ENCODE measurements around the gene MYOF. TPM values are rescaled to one million over a fixed set of nuclear protein-coding genes. Genes with fewer than 3 reads are reported as not detected.

Gene MYOF
- total RNA-seq, 4 donors from 2014 or later, result 44.6 to 113 (median 74.5) TPM

GRCh38 chr10:93463723-93464476 lies 18.2 kb downstream of the MYOF start:
- ATAC-seq (ENCODE audit: low FRiP score), result no peak
- no peak for TF ChIP-seq CTCF (IDR thresholded peaks at IDR 0.05)
- no peak for DNase-seq (ENCODE audit: low spot score)

- DNase-seq (ENCODE audit: low spot score) (no peak), ATAC-seq (ENCODE audit: low FRiP score) (no peak)
- TF ChIP-seq CTCF (IDR thresholded peaks at IDR 0.05), result no peak
Measured at GRCh38 chr10:93462881-93463280, 19.3 kb downstream of the MYOF start.

GRCh38 chr10:93462371-93462770 lies 19.8 kb downstream of the MYOF start:
- ATAC-seq (ENCODE audit: low FRiP score) (no peak), DNase-seq (ENCODE audit: low spot score) (no peak)
- no peak for TF ChIP-seq CTCF (IDR thresholded peaks at IDR 0.05)

- ATAC-seq (ENCODE audit: low FRiP score) (no peak), DNase-seq (ENCODE audit: low spot score) (no peak)
- no peak for TF ChIP-seq CTCF (IDR thresholded peaks at IDR 0.05)
Measured at GRCh38 chr10:93461807-93462178, 20.3 kb downstream of the MYOF start.

- no peak for TF ChIP-seq CTCF (IDR thresholded peaks at IDR 0.05)
- ATAC-seq (ENCODE audit: low FRiP score), result no peak
- no peak for DNase-seq (ENCODE audit: low spot score)
Measured at GRCh38 chr10:93461109-93461806, 20.9 kb downstream of the MYOF start.

GRCh38 chr10:93459466-93459865 lies 22.7 kb downstream of the MYOF start:
- ATAC-seq (ENCODE audit: low FRiP score), result no peak
- no peak for TF ChIP-seq CTCF (IDR thresholded peaks at IDR 0.05)
- DNase-seq (ENCODE audit: low spot score), result no peak

- ATAC-seq (ENCODE audit: low FRiP score) (peak; percentile 88), DNase-seq (ENCODE audit: low spot score) (peak; percentile 56)
- TF ChIP-seq CTCF (IDR thresholded peaks at IDR 0.05), result no peak
Measured at GRCh38 chr10:93458821-93459257, 23.3 kb downstream of the MYOF start.
